Ishikawa (cell line): ENCODE measurements around the gene TMUB2.
A peak's percentile ranks its signal among the peaks of the same experiment; 100 is the strongest.

ENCODE experiments used
- CEBPB ChIP-seq: IDR thresholded peaks from 2 replicates; pipeline ENCODE4 v1.6.1; 2012
- CREB1 ChIP-seq: IDR thresholded peaks from 2 replicates; pipeline ENCODE4 v1.6.1; 2012; ENCODE audit warnings: low read depth
- EGR1 ChIP-seq: IDR thresholded peaks from 2 replicates; pipeline ENCODE4 v1.6.1; 2012
- EP300 ChIP-seq: IDR thresholded peaks from 2 replicates; pipeline ENCODE4 v1.6.1; 2012; ENCODE audit warnings: borderline replicate concordance
- FOXM1 ChIP-seq: IDR thresholded peaks from 2 replicates; pipeline ENCODE4 v1.6.1; 2012; ENCODE audit warnings: low read depth, borderline replicate concordance
- MAX ChIP-seq: IDR thresholded peaks from 2 replicates; pipeline ENCODE4 v1.6.1; 2012
- NFIC ChIP-seq: IDR thresholded peaks from 2 replicates; pipeline ENCODE4 v1.6.1; 2012
- RAD21 ChIP-seq: IDR thresholded peaks from 2 replicates; pipeline ENCODE4 v1.6.1; 2012; ENCODE audit warnings: low read depth
- REST ChIP-seq: IDR thresholded peaks from 2 replicates; pipeline ENCODE4 v1.6.1; 2012; ENCODE audit warnings: low read depth, mild to moderate bottlenecking
- TAF1 ChIP-seq: IDR thresholded peaks from 2 replicates; pipeline ENCODE4 v1.6.1; 2012; ENCODE audit warnings: low read depth, mild to moderate bottlenecking
- TCF12 ChIP-seq: IDR thresholded peaks from 2 replicates; pipeline ENCODE4 v1.6.1; 2012; ENCODE audit warnings: low read depth
- TEAD4 ChIP-seq: IDR thresholded peaks from 2 replicates; pipeline ENCODE4 v1.6.1; 2012
- YY1 ChIP-seq: IDR thresholded peaks from 2 replicates; pipeline ENCODE4 v1.6.1; 2012; ENCODE audit warnings: low read depth
- ZBTB7A ChIP-seq: IDR thresholded peaks from 2 replicates; pipeline ENCODE4 v1.6.1; 2012; ENCODE audit warnings: low read depth
- TF ChIP-seq, protein P1 (sequence below): IDR thresholded peaks from 2 replicates; pipeline ENCODE4 v1.6.1; 2012

TMUB2 gene

GRCh38 chr17:44219108-44219615, 32.4 kb downstream of the TMUB2 start:
- no peak for TF ChIP-seq CEBPB
- TF ChIP-seq ZBTB7A = 0 out of 2 replicates have a peak, but pooled peaks have one; percentile 60
- TF ChIP-seq EP300 = no peak
- no peak; the same call in 1 of the 2 replicates for TF ChIP-seq TAF1
- no peak for TF ChIP-seq RAD21
- 0 out of 2 replicates have a peak, but pooled peaks have one; percentile 5 for TF ChIP-seq YY1
- TF ChIP-seq TCF12 = no peak
- TF ChIP-seq REST = no peak
- no peak for TF ChIP-seq MAX
- no peak for TF ChIP-seq NFIC
- TF ChIP-seq, protein P1, sequence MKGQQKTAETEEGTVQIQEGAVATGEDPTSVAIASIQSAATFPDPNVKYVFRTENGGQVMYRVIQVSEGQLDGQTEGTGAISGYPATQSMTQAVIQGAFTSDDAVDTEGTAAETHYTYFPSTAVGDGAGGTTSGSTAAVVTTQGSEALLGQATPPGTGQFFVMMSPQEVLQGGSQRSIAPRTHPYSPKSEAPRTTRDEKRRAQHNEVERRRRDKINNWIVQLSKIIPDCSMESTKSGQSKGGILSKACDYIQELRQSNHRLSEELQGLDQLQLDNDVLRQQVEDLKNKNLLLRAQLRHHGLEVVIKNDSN = no peak
- 0 out of 2 replicates have a peak, but pooled peaks have one; percentile 10 for TF ChIP-seq EGR1
- no peak for TF ChIP-seq TEAD4

DNA sequence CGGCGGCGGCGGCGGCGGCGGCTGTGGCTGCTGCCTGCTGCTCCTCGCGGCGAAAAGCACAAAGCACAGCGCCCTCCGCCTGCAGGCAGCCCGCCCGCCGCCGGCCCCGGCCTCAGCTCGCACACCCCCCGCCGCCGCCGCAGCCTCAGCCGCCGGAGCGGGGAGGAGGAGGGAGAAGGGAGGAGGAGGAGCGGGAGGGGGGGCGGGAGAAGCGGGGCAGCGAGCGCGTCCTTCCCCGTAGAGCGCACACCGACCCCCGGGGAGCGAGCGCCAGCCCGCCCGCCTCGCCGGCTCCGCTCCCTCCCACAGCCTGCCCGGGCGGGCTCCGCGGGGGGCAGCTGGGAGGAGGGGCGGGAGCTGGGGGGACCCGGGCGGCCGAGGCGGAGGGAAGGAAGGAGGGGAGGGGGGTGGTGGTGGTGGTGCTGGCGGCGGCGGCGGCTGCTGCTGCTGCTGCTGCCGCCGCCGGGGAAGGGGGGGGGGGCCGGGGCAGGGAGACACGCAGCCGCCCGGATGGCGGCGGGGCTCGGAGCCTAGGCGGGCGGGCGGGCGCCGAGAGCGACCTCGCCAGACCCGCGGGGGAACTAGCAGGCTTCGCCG, 32.9 kb downstream of the TMUB2 start, which contains the start of gene UBTF:
Gene UBTF, minus strand, starts transcription at position 60 of the 597 bp plus-strand sequence. CDS start 1,446 bp downstream, outside the sequence.
- TF ChIP-seq TCF12 (peak; percentile 31), NFIC (0 out of 2 replicates have a peak, but pooled peaks have one; percentile 3), YY1 (0 out of 2 replicates have a peak, but pooled peaks have one; percentile 41), CREB1 (no peak)

DNA sequence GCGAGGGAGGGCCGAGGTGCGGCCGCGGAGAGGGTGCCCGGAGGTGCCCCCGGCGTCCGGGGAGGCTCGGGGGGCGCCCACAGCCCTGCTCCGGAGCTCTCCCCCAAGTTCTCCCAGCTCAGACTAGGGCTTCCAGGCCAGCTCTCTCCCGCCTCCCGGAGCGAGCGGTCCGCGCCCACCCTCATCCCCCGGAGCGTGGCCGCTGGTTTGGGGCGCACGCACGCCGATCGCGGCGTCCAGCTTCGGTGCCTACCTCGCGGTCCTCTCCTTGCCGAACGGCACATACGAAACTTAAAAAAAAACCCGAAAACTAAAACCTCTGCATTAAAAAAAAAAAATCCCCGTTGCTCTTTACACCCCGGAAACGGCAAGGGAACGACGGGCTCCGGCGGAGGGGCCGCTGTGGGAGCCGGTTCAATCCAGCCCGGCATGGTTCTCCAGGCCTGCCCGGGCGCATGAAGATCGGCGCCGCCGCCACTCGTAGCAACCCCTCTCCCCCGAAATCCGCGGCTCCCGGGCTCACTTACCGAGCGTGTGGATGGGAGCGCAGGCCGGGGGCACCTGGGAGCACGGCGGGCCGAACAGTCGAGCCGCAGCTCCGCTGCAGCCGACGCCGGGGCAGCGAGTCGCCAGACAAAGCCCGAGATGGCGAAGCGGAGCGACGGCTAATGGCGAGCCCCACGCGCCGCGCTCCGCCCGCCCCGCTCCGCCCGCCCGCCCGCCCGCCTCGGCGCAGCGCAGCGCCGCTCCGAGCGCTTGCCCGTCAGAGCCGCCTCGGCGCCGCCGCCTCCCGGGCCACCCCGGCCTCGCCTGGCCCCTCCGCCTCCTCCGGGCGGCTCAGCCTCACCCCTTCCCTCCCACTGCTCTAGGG, 33.7 kb downstream of the TMUB2 start:
- TF ChIP-seq TAF1 (peak; percentile 32; the same call in 1 of the 2 replicates), TCF12 (no peak), ZBTB7A (no peak), MAX (peak; percentile 9; the same call in 1 of the 2 replicates), TEAD4 (no peak), NFIC (no peak), EGR1 (no peak)

DNA sequence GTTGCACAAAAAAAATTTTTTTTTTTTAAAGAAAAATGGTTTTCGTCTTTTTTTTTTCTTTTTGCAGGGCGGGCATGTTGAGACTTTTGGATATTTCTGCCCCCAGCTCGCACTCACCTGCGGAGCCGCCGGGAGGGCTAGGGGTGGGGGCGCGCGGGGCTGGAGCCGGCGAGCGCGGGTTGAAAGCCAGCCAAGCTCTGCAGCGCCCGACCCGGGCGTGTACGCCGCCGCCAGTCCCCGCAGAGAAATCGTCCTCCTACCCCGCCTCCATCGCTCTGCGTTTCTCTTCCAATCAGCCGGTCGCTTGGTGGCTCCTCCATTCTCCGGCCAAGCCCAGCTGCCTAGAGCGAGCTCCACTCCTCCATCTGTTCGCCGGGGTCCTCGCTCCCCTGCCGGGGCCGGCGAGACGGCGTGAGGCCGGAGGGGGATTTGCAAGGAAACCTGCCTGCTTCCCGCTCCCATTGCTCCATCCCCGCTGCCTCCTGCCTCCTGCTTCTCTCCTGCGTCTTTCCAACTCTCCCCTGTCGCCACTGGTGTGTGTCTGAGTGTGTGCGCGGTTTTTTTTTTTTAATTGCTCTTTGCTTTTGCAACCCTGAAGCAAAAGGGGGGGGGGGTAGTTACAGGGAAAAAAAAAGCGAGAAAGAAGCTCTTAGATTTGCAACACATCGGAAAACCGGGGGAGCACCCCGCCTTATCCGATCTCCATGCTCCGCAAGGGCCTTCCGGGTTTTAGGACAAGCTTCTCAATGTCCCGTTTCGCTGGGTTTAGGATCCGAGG, 34.5 kb downstream of the TMUB2 start:
- TF ChIP-seq CEBPB = 0 out of 2 replicates have a peak, but pooled peaks have one; percentile 4
- TF ChIP-seq ZBTB7A = 0 out of 2 replicates have a peak, but pooled peaks have one; percentile 43
- TF ChIP-seq NFIC = peak; percentile 32
- TF ChIP-seq YY1 = 0 out of 2 replicates have a peak, but pooled peaks have one; percentile 30
- TF ChIP-seq, protein P1 = no peak
- TF ChIP-seq TEAD4 = 0 out of 2 replicates have a peak, but pooled peaks have one; percentile 18
- TF ChIP-seq MAX = no peak
- TF ChIP-seq EP300 = no peak

- TF ChIP-seq RAD21 (no peak), TAF1 (no peak), YY1 (no peak), ZBTB7A (no peak), FOXM1 (no peak), EP300 (no peak), CREB1 (no peak), REST (no peak), MAX (no peak), EGR1 (no peak), CEBPB (no peak), NFIC (no peak), TEAD4 (no peak), TCF12 (no peak)
- TF ChIP-seq, protein P1 = no peak
Measured at GRCh38 chr17:44221862-44222111, 35.0 kb downstream of the TMUB2 start.
